H1 (cell line): ENCODE data around the gene ST8SIA2. TPM values are rescaled to one million over a fixed set of nuclear protein-coding genes. Genes with fewer than 3 reads are reported as not detected.

Experiments
- CREB1 ChIP-seq: IDR thresholded peaks from 2 replicates; pipeline ENCODE4 v1.6.1; 2012; ENCODE audit warnings: inconsistent platforms
- CTBP2 ChIP-seq: IDR thresholded peaks from 2 replicates; pipeline ENCODE4 v1.7.0; 2011; ENCODE audit warnings: borderline replicate concordance, mild to moderate bottlenecking, moderate library complexity, mixed read lengths, low read length; ENCODE audit not compliant: insufficient read depth, insufficient read length
- POU5F1 ChIP-seq: IDR thresholded peaks from 2 replicates; pipeline ENCODE4 v1.6.1; 2011; ENCODE audit warnings: low read depth, mild to moderate bottlenecking, low read length, moderate library complexity
- SP4 ChIP-seq: IDR thresholded peaks from 2 replicates; pipeline ENCODE4 v1.6.1; 2012; ENCODE audit warnings: low read length, inconsistent platforms
- SRF ChIP-seq: IDR thresholded peaks from 2 replicates; pipeline ENCODE4 v1.6.1; 2011; ENCODE audit warnings: mild to moderate bottlenecking, low read depth, low read length, moderate library complexity
- ZNF274 ChIP-seq: IDR thresholded peaks from 2 replicates; pipeline ENCODE4 v1.7.0; 2012; ENCODE audit warnings: low read length, borderline replicate concordance; ENCODE audit errors: extremely low read depth
- polyA plus RNA-seq, 7 experiments: library from polyadenylated mRNA; depleted of rRNA in 3 of 7; stranded (reverse) in 5 of 7; unstranded in 2 of 7; fragments of >200 nt in 5 of 7; fragments of 200-250 nt in 2 of 7; gene quantifications; 1 replicate in 5 of 7; 2 replicates in 1 of 7; 4 replicates in 1 of 7; pipeline versions ENCODE4 v1.2.1 to v1.2.3, GENCODE V29; 2011 to 2013; ENCODE audit warnings: missing spikeins in 2 of 7, mixed read lengths in 2 of 7
- total RNA-seq: library from RNA; stranded (reverse); fragmentation: NEBNext Ultra II Directional; extraction: Animal tissue kit (Norgen Biotek cat#: 25700); gene quantifications from 2 replicates; pipeline ENCODE4 v1.2.1, GENCODE V29; 2021
- TF ChIP-seq, protein P1 (sequence below): fragments of 300-600 bp; sonication (generic); IDR thresholded peaks from 2 replicates; pipeline ENCODE4 v1.7.1; 2012; ENCODE audit warnings: low read length, moderate library complexity, mild to moderate bottlenecking, inconsistent platforms; ENCODE audit not compliant: insufficient replicate concordance
- TF ChIP-seq, protein P2 (sequence below): IDR thresholded peaks from 2 replicates; pipeline ENCODE4 v1.6.1; 2011; ENCODE audit warnings: low read depth, mild to moderate bottlenecking, low read length; ENCODE audit not compliant: insufficient read depth

ST8SIA2 gene
- total and polyA plus RNA-seq, 2 of the 8 experiments (the other 6 are each of a cell fraction or from before 2014, with no cell fraction given) = 3.0 to 4.5 TPM

DNA sequence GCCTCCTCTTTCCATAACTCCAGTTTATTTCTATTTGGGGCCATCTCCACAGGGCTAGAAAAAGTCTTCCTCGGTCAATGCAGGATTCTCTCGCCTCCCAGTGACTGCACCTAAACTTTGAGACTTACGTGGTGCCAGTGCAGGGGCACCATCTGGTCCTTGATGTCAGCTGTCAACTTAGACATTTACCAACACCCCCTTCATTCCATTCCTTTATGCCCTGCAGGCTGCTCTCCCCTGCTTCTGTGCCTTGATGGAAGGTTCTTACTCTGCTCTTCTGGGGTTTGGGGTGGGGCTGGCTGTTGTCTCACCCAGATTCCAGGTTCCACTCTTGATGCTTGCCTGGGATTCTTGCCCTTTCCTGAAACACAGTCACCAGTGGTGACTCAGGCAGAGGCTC is 101.8 kb downstream of the ST8SIA2 start (continued):
- TF ChIP-seq, protein P1, sequence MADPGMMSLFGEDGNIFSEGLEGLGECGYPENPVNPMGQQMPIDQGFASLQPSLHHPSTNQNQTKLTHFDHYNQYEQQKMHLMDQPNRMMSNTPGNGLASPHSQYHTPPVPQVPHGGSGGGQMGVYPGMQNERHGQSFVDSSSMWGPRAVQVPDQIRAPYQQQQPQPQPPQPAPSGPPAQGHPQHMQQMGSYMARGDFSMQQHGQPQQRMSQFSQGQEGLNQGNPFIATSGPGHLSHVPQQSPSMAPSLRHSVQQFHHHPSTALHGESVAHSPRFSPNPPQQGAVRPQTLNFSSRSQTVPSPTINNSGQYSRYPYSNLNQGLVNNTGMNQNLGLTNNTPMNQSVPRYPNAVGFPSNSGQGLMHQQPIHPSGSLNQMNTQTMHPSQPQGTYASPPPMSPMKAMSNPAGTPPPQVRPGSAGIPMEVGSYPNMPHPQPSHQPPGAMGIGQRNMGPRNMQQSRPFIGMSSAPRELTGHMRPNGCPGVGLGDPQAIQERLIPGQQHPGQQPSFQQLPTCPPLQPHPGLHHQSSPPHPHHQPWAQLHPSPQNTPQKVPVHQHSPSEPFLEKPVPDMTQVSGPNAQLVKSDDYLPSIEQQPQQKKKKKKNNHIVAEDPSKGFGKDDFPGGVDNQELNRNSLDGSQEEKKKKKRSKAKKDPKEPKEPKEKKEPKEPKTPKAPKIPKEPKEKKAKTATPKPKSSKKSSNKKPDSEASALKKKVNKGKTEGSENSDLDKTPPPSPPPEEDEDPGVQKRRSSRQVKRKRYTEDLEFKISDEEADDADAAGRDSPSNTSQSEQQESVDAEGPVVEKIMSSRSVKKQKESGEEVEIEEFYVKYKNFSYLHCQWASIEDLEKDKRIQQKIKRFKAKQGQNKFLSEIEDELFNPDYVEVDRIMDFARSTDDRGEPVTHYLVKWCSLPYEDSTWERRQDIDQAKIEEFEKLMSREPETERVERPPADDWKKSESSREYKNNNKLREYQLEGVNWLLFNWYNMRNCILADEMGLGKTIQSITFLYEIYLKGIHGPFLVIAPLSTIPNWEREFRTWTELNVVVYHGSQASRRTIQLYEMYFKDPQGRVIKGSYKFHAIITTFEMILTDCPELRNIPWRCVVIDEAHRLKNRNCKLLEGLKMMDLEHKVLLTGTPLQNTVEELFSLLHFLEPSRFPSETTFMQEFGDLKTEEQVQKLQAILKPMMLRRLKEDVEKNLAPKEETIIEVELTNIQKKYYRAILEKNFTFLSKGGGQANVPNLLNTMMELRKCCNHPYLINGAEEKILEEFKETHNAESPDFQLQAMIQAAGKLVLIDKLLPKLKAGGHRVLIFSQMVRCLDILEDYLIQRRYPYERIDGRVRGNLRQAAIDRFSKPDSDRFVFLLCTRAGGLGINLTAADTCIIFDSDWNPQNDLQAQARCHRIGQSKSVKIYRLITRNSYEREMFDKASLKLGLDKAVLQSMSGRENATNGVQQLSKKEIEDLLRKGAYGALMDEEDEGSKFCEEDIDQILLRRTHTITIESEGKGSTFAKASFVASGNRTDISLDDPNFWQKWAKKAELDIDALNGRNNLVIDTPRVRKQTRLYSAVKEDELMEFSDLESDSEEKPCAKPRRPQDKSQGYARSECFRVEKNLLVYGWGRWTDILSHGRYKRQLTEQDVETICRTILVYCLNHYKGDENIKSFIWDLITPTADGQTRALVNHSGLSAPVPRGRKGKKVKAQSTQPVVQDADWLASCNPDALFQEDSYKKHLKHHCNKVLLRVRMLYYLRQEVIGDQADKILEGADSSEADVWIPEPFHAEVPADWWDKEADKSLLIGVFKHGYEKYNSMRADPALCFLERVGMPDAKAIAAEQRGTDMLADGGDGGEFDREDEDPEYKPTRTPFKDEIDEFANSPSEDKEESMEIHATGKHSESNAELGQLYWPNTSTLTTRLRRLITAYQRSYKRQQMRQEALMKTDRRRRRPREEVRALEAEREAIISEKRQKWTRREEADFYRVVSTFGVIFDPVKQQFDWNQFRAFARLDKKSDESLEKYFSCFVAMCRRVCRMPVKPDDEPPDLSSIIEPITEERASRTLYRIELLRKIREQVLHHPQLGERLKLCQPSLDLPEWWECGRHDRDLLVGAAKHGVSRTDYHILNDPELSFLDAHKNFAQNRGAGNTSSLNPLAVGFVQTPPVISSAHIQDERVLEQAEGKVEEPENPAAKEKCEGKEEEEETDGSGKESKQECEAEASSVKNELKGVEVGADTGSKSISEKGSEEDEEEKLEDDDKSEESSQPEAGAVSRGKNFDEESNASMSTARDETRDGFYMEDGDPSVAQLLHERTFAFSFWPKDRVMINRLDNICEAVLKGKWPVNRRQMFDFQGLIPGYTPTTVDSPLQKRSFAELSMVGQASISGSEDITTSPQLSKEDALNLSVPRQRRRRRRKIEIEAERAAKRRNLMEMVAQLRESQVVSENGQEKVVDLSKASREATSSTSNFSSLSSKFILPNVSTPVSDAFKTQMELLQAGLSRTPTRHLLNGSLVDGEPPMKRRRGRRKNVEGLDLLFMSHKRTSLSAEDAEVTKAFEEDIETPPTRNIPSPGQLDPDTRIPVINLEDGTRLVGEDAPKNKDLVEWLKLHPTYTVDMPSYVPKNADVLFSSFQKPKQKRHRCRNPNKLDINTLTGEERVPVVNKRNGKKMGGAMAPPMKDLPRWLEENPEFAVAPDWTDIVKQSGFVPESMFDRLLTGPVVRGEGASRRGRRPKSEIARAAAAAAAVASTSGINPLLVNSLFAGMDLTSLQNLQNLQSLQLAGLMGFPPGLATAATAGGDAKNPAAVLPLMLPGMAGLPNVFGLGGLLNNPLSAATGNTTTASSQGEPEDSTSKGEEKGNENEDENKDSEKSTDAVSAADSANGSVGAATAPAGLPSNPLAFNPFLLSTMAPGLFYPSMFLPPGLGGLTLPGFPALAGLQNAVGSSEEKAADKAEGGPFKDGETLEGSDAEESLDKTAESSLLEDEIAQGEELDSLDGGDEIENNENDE = no peak
- TF ChIP-seq, protein P2, sequence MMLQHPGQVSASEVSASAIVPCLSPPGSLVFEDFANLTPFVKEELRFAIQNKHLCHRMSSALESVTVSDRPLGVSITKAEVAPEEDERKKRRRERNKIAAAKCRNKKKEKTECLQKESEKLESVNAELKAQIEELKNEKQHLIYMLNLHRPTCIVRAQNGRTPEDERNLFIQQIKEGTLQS = no peak
- TF ChIP-seq SRF (no peak), ZNF274 (no peak), CTBP2 (no peak), POU5F1 (no peak), CREB1 (no peak), SP4 (no peak)
- TF ChIP-seq, all 59 proteins: peak for 0
